Measurements from ENCODE around the gene ARID1A.

The ARID1A gene

GRCh38 chr1:26759531-26759930, 63.7 kb downstream of the ARID1A start:
- DNase-seq (ENCODE audit: low read depth in 2 of 2) = no peak

GRCh38 chr1:26761217-26761616, 65.4 kb downstream of the ARID1A start:
- no peak for DNase-seq (ENCODE audit: low read depth in 2 of 2)

GRCh38 chr1:26767714-26768113, 71.9 kb downstream of the ARID1A start:
- no peak for DNase-seq (ENCODE audit: low read depth in 2 of 2)

- no peak for DNase-seq (ENCODE audit: low read depth in 2 of 2)
Measured at GRCh38 chr1:26768755-26769154, 72.9 kb downstream of the ARID1A start.

- DNase-seq (ENCODE audit: low read depth in 2 of 2) = no peak
Measured at GRCh38 chr1:26771285-26771642, 75.4 kb downstream of the ARID1A start.

- peak in 1 of 2 donors; percentile 12 for DNase-seq (ENCODE audit: low read depth in 2 of 2)
Measured at GRCh38 chr1:26771643-26772321, 76.0 kb downstream of the ARID1A start.

GRCh38 chr1:26772687-26773086, 76.9 kb downstream of the ARID1A start:
- DNase-seq (ENCODE audit: low read depth in 2 of 2) = no peak

- no peak for DNase-seq (ENCODE audit: low read depth in 2 of 2)
Measured at GRCh38 chr1:26774462-26774861, 78.6 kb downstream of the ARID1A start.

GRCh38 chr1:26775666-26776065, 79.9 kb downstream of the ARID1A start:
- no peak for DNase-seq (ENCODE audit: low read depth in 2 of 2)

- no peak for DNase-seq (ENCODE audit: low read depth in 2 of 2)
Measured at GRCh38 chr1:26779098-26779668, 83.4 kb downstream of the ARID1A start.

GRCh38 chr1:26780344-26780957, 84.6 kb downstream of the ARID1A start:
- DNase-seq (ENCODE audit: low read depth in 2 of 2) = no peak

- no peak for DNase-seq (ENCODE audit: low read depth in 2 of 2)
Measured at GRCh38 chr1:26781206-26781825, 85.5 kb downstream of the ARID1A start.

GRCh38 chr1:26782521-26783212, 86.9 kb downstream of the ARID1A start:
- no peak for DNase-seq (ENCODE audit: low read depth in 2 of 2)

- no peak for DNase-seq (ENCODE audit: low read depth in 2 of 2)
Measured at GRCh38 chr1:26783646-26784022, 87.8 kb downstream of the ARID1A start.

- no peak for DNase-seq (ENCODE audit: low read depth in 2 of 2)
Measured at GRCh38 chr1:26784023-26784871, 88.4 kb downstream of the ARID1A start.

- no peak for DNase-seq (ENCODE audit: low read depth in 2 of 2)
Measured at GRCh38 chr1:26784886-26785285, 89.1 kb downstream of the ARID1A start.

- DNase-seq (ENCODE audit: low read depth in 2 of 2) = no peak
Measured at GRCh38 chr1:26785611-26786436, 90.0 kb downstream of the ARID1A start.

GRCh38 chr1:26786437-26787380, 90.9 kb downstream of the ARID1A start:
- DNase-seq (ENCODE audit: low read depth in 2 of 2) = peak in 1 of 2 donors; percentile 16

GRCh38 chr1:26787381-26787705, 91.5 kb downstream of the ARID1A start:
- DNase-seq (ENCODE audit: low read depth in 2 of 2) = peak in 1 of 2 donors; percentile 58

All from stimulated activated CD4-positive, alpha-beta T cell treated with anti-CD3 and anti-CD28 coated beads, Interleukin-4, amount 100 ng/mL, for 48 hours (primary cell).